ENCODE measurements around the gene PROSER3.

PROSER3 gene

DNA sequence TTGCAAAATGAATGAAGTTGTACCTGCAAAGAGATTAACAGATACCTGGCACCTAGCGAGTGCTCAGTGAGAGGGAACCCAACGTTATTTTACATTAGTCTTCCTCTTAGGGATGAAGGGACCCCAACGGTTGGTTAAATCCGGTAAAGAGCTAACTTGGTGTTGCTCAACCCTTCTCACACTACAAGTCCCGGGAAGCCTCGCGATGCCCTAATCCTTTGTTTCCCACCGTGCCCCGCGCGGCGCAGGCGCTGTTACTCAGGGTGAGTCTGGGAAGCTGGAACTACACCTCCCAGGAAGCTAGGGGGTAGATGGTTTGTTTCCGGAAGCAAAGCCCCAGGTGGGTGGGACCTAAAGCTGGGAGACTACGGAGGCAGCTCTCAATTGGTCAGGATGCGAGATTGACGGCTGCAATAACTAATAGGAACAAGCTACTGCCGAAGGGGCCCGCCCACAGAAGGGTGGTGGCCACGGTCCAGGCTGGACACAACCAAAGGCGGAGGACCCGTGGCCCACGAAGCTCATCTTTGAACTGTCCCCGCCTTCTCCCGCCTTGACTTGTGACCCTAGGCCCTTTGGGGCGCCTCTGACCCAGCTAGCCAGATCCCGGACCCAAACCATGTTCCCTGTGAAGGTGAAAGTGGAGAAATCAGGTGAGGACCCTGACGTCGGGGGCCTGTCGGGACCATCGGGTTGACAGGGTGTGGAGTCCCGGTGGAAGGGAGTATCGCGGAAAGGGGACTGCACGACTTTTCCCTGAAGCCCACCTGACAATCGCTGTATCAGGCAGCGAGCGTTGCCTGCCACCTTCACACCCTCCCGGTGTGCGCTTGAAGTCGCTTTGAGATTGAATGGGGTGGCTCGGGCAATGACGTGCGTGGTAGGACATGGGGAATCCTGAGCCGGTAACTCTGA, 9.6 kb upstream of the PROSER3 start, which contains the start of gene LIN37:
LIN37 (plus strand) TSS at position 471 of the 915 bp plus-strand sequence; CDS start at position 620, 149 bp downstream.
- WGBS = under 1% methylated on average over 35 of the region's 45 CpGs
- Histone ChIP-seq H3K23ac (ENCODE audit: low read length in 2 of 2) (peak within 1 kb of the TSS in 1 of 2 experiments; percentile 24), H2AFZ (ENCODE audit: low read depth, low read length) (peak within 1 kb of the TSS; percentile 77), H4K8ac (ENCODE audit: low read length) (no peak within 1 kb of the TSS), H4K91ac (ENCODE audit: low read length) (no peak within 1 kb of the TSS), H3K4me3 (ENCODE audit: insufficient read depth in 1 of 2, low read depth in 1 of 2, low read length in 2 of 2) (peak within 1 kb of the TSS; percentile 84 to 99), H2BK12ac (ENCODE audit: low read length in 2 of 2) (no peak within 1 kb of the TSS), H3K79me1 (replicated peaks; ENCODE audit: low read length, poor library complexity, severe bottlenecking) (peaks cover 49% of the 10 kb centered on the region), H2BK5ac (ENCODE audit: low read depth, low read length, poor library complexity, severe bottlenecking) (no peak within 1 kb of the TSS), H3K27me3 (ENCODE audit: control insufficient read depth in 1 of 2, insufficient read depth in 1 of 2, low read length in 2 of 2) (no peaks in the 10 kb centered on the region), H3K4ac (ENCODE audit: low read depth in 1 of 2, low read length in 2 of 2) (peak within 1 kb of the TSS; percentile 35 to 62), H3K9me3 (ENCODE audit: control insufficient read depth, low read length) (no peaks in the 10 kb centered on the region), H3K9ac (ENCODE audit: low read length) (peak within 1 kb of the TSS; percentile 99), H3K18ac (ENCODE audit: low read depth in 1 of 2, low read length in 2 of 2) (peak within 1 kb of the TSS; percentile 7 to 67), H3K36me3 (ENCODE audit: control insufficient read depth in 1 of 2, insufficient read depth in 2 of 2, low read depth in 1 of 2, low read length in 2 of 2) (peaks cover 24 to 31% of the 10 kb centered on the region in 2 experiments), H3K14ac (ENCODE audit: low read length in 2 of 2) (peak within 1 kb of the TSS in 1 of 2 experiments; percentile 50), H2BK15ac (ENCODE audit: low read depth, poor library complexity, severe bottlenecking) (no peak within 1 kb of the TSS), H2BK120ac (ENCODE audit: low read depth, low read length) (no peak within 1 kb of the TSS), H3K4me1 (ENCODE audit: control insufficient read depth, insufficient read depth, low read depth, low read length) (peaks cover 22% of the 10 kb centered on the region), H3K27ac (ENCODE audit: low read length, poor library complexity, severe bottlenecking) (no peak within 1 kb of the TSS), H3K4me2 (ENCODE audit: low read length, poor library complexity, severe bottlenecking) (peak within 1 kb of the TSS; percentile 62), H2AK5ac (ENCODE audit: low read length, severe bottlenecking) (peak within 1 kb of the TSS; percentile 4)
- DNase-seq = peak; percentile 100

DNA sequence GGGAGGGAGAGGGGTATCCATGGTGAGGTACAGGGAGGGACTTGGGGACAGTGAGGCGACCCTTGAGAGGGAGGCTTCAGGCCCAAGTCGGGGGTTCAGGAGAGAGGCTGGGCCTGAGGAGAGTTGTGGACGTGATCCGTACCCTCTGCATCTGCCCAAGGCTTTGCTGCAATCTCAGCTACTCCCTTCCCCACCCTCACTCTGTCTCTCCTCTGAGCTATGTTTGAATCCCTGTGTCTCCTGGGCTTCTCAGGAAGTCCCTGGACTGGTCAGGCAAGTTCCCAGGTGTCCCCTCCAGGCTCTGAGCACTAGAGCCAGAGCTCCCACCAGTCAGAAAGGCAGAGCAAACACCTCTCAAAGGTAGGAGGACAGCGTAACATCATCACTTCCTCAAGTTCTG, 7.8 kb upstream of the PROSER3 start:
- peaks cover 14% of the 10 kb centered on the region for H3K4me1 ChIP-seq (ENCODE audit: control insufficient read depth, insufficient read depth, low read depth, low read length)
- no peak overlapping the region for H2AFZ ChIP-seq (ENCODE audit: low read depth, low read length)
- no peak overlapping the region for H4K8ac ChIP-seq (ENCODE audit: low read length)
- peak overlapping the region in 1 of 2 experiments; percentile 23 for H2BK12ac ChIP-seq (ENCODE audit: low read length in 2 of 2)
- 85% methylated on average over 4 of the region's 5 CpGs for WGBS
- H2BK5ac ChIP-seq (ENCODE audit: low read depth, low read length, poor library complexity, severe bottlenecking) = no peak overlapping the region
- H2BK120ac ChIP-seq (ENCODE audit: low read depth, low read length) = no peak overlapping the region
- H3K9me3 ChIP-seq (ENCODE audit: control insufficient read depth, low read length) = no peaks in the 10 kb centered on the region
- no peak overlapping the region for H3K4ac ChIP-seq (ENCODE audit: low read depth in 1 of 2, low read length in 2 of 2)
- H3K27ac ChIP-seq (ENCODE audit: low read length, poor library complexity, severe bottlenecking) = no peak overlapping the region
- H3K9ac ChIP-seq (ENCODE audit: low read length) = peak overlapping the region; percentile 99
- H3K4me2 ChIP-seq (ENCODE audit: low read length, poor library complexity, severe bottlenecking) = no peak overlapping the region
- no peak overlapping the region for H2AK5ac ChIP-seq (ENCODE audit: low read length, severe bottlenecking)
- H3K4me3 ChIP-seq (ENCODE audit: insufficient read depth in 1 of 2, low read depth in 1 of 2, low read length in 2 of 2) = peak overlapping the region in 1 of 2 experiments; percentile 41
- no peak for DNase-seq
- H4K91ac ChIP-seq (ENCODE audit: low read length) = no peak overlapping the region
- H3K23ac ChIP-seq (ENCODE audit: low read length in 2 of 2) = no peak overlapping the region
- H3K36me3 ChIP-seq (ENCODE audit: control insufficient read depth in 1 of 2, insufficient read depth in 2 of 2, low read depth in 1 of 2, low read length in 2 of 2) = peaks cover 37% of the 10 kb centered on the region in 2 experiments
- H3K79me1 ChIP-seq (replicated peaks; ENCODE audit: low read length, poor library complexity, severe bottlenecking) = peaks cover 43% of the 10 kb centered on the region
- no peak overlapping the region for H3K14ac ChIP-seq (ENCODE audit: low read length in 2 of 2)
- no peak overlapping the region for H2BK15ac ChIP-seq (ENCODE audit: low read depth, poor library complexity, severe bottlenecking)
- H3K27me3 ChIP-seq (ENCODE audit: control insufficient read depth in 1 of 2, insufficient read depth in 1 of 2, low read length in 2 of 2) = no peaks in the 10 kb centered on the region
- no peak overlapping the region for H3K18ac ChIP-seq (ENCODE audit: low read depth in 1 of 2, low read length in 2 of 2)

DNA sequence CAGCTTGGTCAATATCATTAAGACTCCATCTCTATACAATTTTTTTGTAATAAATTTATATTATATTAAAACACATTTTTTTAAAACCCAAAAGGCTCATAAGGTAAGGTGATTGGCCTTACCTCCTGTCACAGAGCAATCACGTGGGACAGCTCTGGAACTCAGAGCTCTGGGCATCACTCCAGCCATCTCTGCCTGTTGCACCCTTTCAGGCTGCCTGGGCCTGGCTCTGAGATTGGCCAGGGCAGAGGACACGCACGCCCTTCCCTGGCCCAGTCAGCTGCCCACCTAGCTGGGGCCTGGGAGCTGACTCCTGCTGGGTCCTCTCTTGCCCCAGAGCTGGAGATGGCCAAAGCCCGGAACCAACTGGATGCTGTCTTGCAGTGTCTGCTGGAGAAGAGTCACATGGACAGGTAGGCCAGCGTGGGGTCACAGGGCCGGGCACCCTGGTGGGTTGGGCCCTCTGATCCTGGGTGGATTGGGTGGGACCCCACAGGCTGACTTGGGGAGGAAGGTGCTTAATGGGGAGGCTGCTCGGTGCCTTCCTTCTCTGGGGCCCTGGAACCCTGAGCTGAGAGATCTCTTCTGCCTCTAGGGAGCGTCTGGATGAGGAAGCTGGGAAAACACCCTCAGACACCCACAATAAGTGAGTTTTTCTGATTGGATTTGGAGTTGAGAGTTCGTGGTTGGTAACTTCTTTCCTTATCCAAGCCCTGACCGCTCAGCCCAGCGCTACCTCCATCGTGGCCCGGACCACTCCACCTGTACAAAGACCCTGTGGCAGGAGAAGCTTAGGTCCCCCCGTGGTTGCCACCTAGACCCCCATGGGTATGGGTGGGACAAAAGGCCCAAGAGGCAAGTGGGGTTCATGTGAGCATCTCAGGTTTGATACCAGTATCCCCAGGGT, 5.9 kb upstream of the PROSER3 start:
- no peak overlapping the region for H3K27ac ChIP-seq (ENCODE audit: low read length, poor library complexity, severe bottlenecking)
- no peaks in the 10 kb centered on the region for H3K9me3 ChIP-seq (ENCODE audit: control insufficient read depth, low read length)
- 97% methylated on average over 13 of the region's 14 CpGs for WGBS
- no peak overlapping the region for H3K4me2 ChIP-seq (ENCODE audit: low read length, poor library complexity, severe bottlenecking)
- H3K23ac ChIP-seq (ENCODE audit: low read length in 2 of 2) = peak overlapping the region in 1 of 2 experiments; percentile 34
- H3K79me1 ChIP-seq (replicated peaks; ENCODE audit: low read length, poor library complexity, severe bottlenecking) = peaks cover 39% of the 10 kb centered on the region
- no peak overlapping the region for H2AFZ ChIP-seq (ENCODE audit: low read depth, low read length)
- no peak overlapping the region for H3K9ac ChIP-seq (ENCODE audit: low read length)
- H2BK12ac ChIP-seq (ENCODE audit: low read length in 2 of 2) = no peak overlapping the region
- H3K4ac ChIP-seq (ENCODE audit: low read depth in 1 of 2, low read length in 2 of 2) = no peak overlapping the region
- no peak overlapping the region for H2BK15ac ChIP-seq (ENCODE audit: low read depth, poor library complexity, severe bottlenecking)
- H2BK120ac ChIP-seq (ENCODE audit: low read depth, low read length) = no peak overlapping the region
- DNase-seq = no peak
- no peak overlapping the region for H4K8ac ChIP-seq (ENCODE audit: low read length)
- H3K14ac ChIP-seq (ENCODE audit: low read length in 2 of 2) = no peak overlapping the region
- H3K18ac ChIP-seq (ENCODE audit: low read depth in 1 of 2, low read length in 2 of 2) = no peak overlapping the region
- peaks cover 28% of the 10 kb centered on the region for H3K4me1 ChIP-seq (ENCODE audit: control insufficient read depth, insufficient read depth, low read depth, low read length)
- H2BK5ac ChIP-seq (ENCODE audit: low read depth, low read length, poor library complexity, severe bottlenecking) = no peak overlapping the region
- peaks cover 34 to 51% of the 10 kb centered on the region in 2 experiments for H3K36me3 ChIP-seq (ENCODE audit: control insufficient read depth in 1 of 2, insufficient read depth in 2 of 2, low read depth in 1 of 2, low read length in 2 of 2)
- H4K91ac ChIP-seq (ENCODE audit: low read length) = no peak overlapping the region
- H3K27me3 ChIP-seq (ENCODE audit: control insufficient read depth in 1 of 2, insufficient read depth in 1 of 2, low read length in 2 of 2) = no peaks in the 10 kb centered on the region
- H3K4me3 ChIP-seq (ENCODE audit: insufficient read depth in 1 of 2, low read depth in 1 of 2, low read length in 2 of 2) = no peak overlapping the region
- no peak overlapping the region for H2AK5ac ChIP-seq (ENCODE audit: low read length, severe bottlenecking)

All from mesenchymal stem cell (in vitro differentiated cells and primary cell).